Measurements from ENCODE around the gene B3GALNT2. TPM values are rescaled to one million over a fixed set of nuclear protein-coding genes. Genes with fewer than 3 reads are reported as not detected.

B3GALNT2 gene
- total RNA-seq, 2 donors from 2014 or later, result 17.7 to 24.9 TPM

- intact Hi-C loops (cut with DNase I), result loop anchor here (10.0 kb wide), 1 partner anchor 218 kb away; no protein-coding TSS in a partner anchor
- Histone ChIP-seq H3K4me3 (no peak overlapping the region), H3K4me1 (no peaks in the 10 kb centered on the region), H3K9me3 (no peaks in the 10 kb centered on the region), H3K36me3 (no peaks in the 10 kb centered on the region), H3K27ac (no peak overlapping the region), H3K27me3 (no peaks in the 10 kb centered on the region), H3K9ac (ENCODE audit: low read depth in 2 of 2, low read length in 2 of 2) (no peak overlapping the region)
- no peak for TF ChIP-seq CTCF (IDR thresholded peaks at IDR 0.05)
- no peak for DNase-seq
Observed at GRCh38 chr1:235516862-235517446, 12.7 kb upstream of the B3GALNT2 start.

- H3K4me1 ChIP-seq, result no peaks in the 10 kb centered on the region
- no peak overlapping the region for H3K4me3 ChIP-seq
- no peak for DNase-seq
- H3K27me3 ChIP-seq, result no peaks in the 10 kb centered on the region
- intact Hi-C loops (cut with DNase I), result loop anchor here (10.0 kb wide), 1 partner anchor 219 kb away; no protein-coding TSS in a partner anchor
- no peaks in the 10 kb centered on the region for H3K9me3 ChIP-seq
- H3K9ac ChIP-seq (ENCODE audit: low read depth in 2 of 2, low read length in 2 of 2), result no peak overlapping the region
- TF ChIP-seq CTCF (IDR thresholded peaks at IDR 0.05), result no peak
- no peaks in the 10 kb centered on the region for H3K36me3 ChIP-seq
- no peak overlapping the region for H3K27ac ChIP-seq
Observed at GRCh38 chr1:235515844-235516512, 11.7 kb upstream of the B3GALNT2 start.

GRCh38 chr1:235513495-235514366 lies 9.5 kb upstream of the B3GALNT2 start:
- H3K9me3 ChIP-seq, result no peaks in the 10 kb centered on the region
- H3K27ac ChIP-seq, result no peak overlapping the region
- no peaks in the 10 kb centered on the region for H3K36me3 ChIP-seq
- no peak overlapping the region for H3K9ac ChIP-seq (ENCODE audit: low read depth in 2 of 2, low read length in 2 of 2)
- H3K4me1 ChIP-seq, result no peaks in the 10 kb centered on the region
- H3K4me3 ChIP-seq, result no peak overlapping the region
- peak; percentile 64 for DNase-seq
- intact Hi-C loops (cut with DNase I), result loop anchor here (5.0 to 10.0 kb wide), 3 partner anchors 221 to 454 kb away; no protein-coding TSS in a partner anchor
- peak; percentile 92 for TF ChIP-seq CTCF (IDR thresholded peaks at IDR 0.05)
- no peaks in the 10 kb centered on the region for H3K27me3 ChIP-seq

GRCh38 chr1:235511470-235512240 lies 7.4 kb upstream of the B3GALNT2 start:
- no peak overlapping the region for H3K27ac ChIP-seq
- no peak for DNase-seq
- H3K9me3 ChIP-seq, result no peaks in the 10 kb centered on the region
- no peaks in the 10 kb centered on the region for H3K4me1 ChIP-seq
- no peak overlapping the region for H3K4me3 ChIP-seq
- no peak overlapping the region for H3K9ac ChIP-seq (ENCODE audit: low read depth in 2 of 2, low read length in 2 of 2)
- intact Hi-C loops (cut with DNase I), result loop anchor here (5.0 to 10.0 kb wide), 3 partner anchors 223 to 456 kb away; no protein-coding TSS in a partner anchor
- no peaks in the 10 kb centered on the region for H3K36me3 ChIP-seq
- TF ChIP-seq CTCF (IDR thresholded peaks at IDR 0.05), result no peak
- no peaks in the 10 kb centered on the region for H3K27me3 ChIP-seq

GRCh38 chr1:235510823-235511222 lies 6.6 kb upstream of the B3GALNT2 start:
- no peak for DNase-seq
- Histone ChIP-seq H3K36me3 (no peaks in the 10 kb centered on the region), H3K27me3 (no peaks in the 10 kb centered on the region), H3K9me3 (no peaks in the 10 kb centered on the region), H3K9ac (ENCODE audit: low read depth in 2 of 2, low read length in 2 of 2) (no peak overlapping the region), H3K4me1 (no peaks in the 10 kb centered on the region), H3K27ac (no peak overlapping the region), H3K4me3 (no peak overlapping the region)
- intact Hi-C loops (cut with DNase I), result loop anchor here (5.0 to 10.0 kb wide), 3 partner anchors 224 to 456 kb away; no protein-coding TSS in a partner anchor
- no peak for TF ChIP-seq CTCF (IDR thresholded peaks at IDR 0.05)
